ENCODE data around the gene MS4A3.
"Not testable (repeated sequence)": the region's sequence is repeated elsewhere in the genome, so short reads cannot be mapped to it uniquely, and the experiment has no call there.

MS4A3 gene

GRCh38 chr11:60095477-60096120 lies 39.1 kb downstream of the MS4A3 start:
- DNase-seq: no peak

GRCh38 chr11:60097189-60097588 lies 40.7 kb downstream of the MS4A3 start:
- no peak for DNase-seq

- no peak for DNase-seq
Measured at GRCh38 chr11:60098508-60098907, 42.0 kb downstream of the MS4A3 start.

GRCh38 chr11:60100516-60100915 lies 44.1 kb downstream of the MS4A3 start:
- no peak for DNase-seq

DNA sequence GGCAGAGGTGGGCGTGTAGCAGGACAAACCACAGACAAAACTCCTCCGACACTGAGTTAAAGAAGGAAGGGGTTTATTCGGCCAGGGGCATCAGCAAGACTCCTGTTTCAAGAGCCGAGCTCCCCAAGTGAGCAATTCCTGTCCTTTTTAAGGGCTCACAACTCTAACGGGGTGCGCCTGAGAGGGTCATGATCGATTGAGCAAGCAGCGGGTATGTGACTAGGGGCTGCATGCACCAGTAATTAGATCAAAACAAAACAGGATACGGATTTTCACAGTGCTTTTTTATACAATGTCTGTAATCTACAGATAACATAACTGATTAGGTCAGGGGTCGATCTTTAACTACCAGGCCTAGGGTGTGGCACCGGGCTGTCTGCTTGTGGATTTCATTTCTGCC lies 44.9 kb downstream of the MS4A3 start:
- DNase-seq: not testable (repeated sequence)

DNA sequence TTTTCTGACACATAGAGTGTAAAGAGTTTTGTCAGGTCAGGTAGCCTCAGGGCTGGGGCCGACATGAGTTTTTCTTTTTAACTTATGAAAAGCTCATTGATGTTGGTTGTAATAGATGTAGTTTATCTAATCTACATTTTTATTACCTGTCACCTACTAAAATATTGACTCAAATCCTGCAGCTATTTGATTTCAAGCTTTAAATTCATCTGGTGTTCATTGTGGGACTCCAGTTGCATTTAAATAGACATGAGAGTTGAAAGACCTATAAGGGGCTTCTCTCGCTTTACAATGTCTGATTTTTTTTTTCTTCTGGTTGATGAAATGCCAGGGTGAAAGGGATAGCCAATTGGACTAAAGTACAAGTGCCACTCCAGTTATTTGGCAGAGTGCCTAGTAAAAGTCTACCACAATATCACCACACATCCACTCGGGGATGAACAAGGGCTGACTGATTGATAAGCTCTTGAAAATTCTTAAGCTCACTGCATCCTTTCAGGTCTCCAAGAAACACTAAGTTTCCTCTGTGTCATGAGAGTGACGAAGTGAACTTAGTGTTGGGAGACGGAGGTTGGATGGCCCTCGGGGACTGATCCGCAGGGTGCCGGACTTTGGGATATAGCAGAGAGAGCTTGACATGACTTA lies 48.1 kb downstream of the MS4A3 start:
- DNase-seq: not testable (repeated sequence)

DNA sequence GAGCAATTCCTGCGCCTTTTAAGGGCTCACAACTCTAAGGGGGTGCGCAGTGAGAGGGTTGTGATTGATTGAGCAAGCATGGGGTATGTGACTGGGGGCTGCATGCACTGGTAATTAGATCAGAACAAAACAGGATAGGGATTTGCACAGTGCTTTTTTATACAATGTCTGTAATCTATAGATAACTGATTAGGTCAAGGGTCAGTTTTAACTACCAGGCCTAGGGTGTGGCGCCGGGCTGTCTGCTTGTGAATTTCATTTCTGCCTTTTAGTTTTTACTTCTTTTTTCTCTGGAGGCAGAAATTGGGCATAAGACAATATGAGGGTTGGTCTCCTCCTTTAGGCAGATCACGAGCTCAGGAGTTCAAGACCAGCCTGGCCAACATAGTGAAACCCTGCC lies 52.2 kb downstream of the MS4A3 start:
- DNase-seq: not testable (repeated sequence)

- DNase-seq: no peak
Measured at GRCh38 chr11:60111793-60112192, 55.3 kb downstream of the MS4A3 start.

- no peak for DNase-seq
Measured at GRCh38 chr11:60116996-60117790, 60.7 kb downstream of the MS4A3 start.

DNA sequence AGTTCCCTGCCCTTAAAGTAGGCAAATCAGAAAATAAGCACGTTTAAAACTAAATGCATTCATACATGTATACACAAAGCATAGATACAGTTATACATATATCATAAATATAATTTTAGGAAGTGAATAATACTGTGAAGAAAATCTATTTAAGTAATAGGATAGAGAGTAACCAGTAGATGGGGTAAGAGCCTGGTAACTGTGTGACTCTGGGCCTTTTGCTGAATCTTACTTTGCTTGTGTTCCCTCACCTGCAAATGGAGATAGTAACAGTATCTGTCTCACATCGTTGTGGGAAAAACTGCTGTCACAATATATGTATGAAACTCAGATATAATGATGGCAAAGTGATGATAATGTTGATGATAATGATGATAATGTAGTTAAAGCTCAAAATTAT lies 61.9 kb downstream of the MS4A3 start:
- no peak for DNase-seq

GRCh38 chr11:60119710-60120109 lies 63.2 kb downstream of the MS4A3 start:
- DNase-seq: no peak

Measured in fibroblast of skin of right biceps (primary cell).